Measurements from ENCODE around the gene AMACR. TPM values are rescaled to one million over a fixed set of nuclear protein-coding genes. Genes with fewer than 3 reads are reported as not detected.

The AMACR gene
- polyA plus RNA-seq, 1 donor from 2014 or later, result 28.5 TPM

- Histone ChIP-seq H3F3A (ENCODE audit: insufficient read depth, low read length, poor library complexity, severe bottlenecking) (no peaks in the 10 kb centered on the region), H3K4me2 (ENCODE audit: low read length) (no peak overlapping the region), H3K4me3 (ENCODE audit: low read length) (no peak overlapping the region), H4K20me1 (ENCODE audit: insufficient read depth) (no peaks in the 10 kb centered on the region), H3K9me3 (ENCODE audit: low read length) (no peaks in the 10 kb centered on the region), H3K9me2 (ENCODE audit: insufficient read depth, low read length) (no peaks in the 10 kb centered on the region), H3K9ac (ENCODE audit: low read length) (no peak overlapping the region), H3K27ac (ENCODE audit: low read length) (no peak overlapping the region), H3K79me2 (replicated peaks; ENCODE audit: insufficient read depth, low read length) (no peaks in the 10 kb centered on the region), H2AFZ (ENCODE audit: low read depth, low read length) (no peak overlapping the region), H3K36me3 (ENCODE audit: insufficient read depth, low read length) (peaks cover 11% of the 10 kb centered on the region), H3K27me3 (ENCODE audit: insufficient read depth, low read depth, low read length) (no peaks in the 10 kb centered on the region)
- TF ChIP-seq MXI1 (conservative IDR thresholded peaks at IDR 0.05; ENCODE audit: poor library complexity, severe bottlenecking) (no peak), POLR2AphosphoS5 (IDR thresholded peaks at IDR 0.05) (no peak), EZH2 (IDR thresholded peaks at IDR 0.05; ENCODE audit: borderline replicate concordance, insufficient read depth, low read length, poor library complexity, severe bottlenecking) (no peak), CTCF (IDR thresholded peaks at IDR 0.05; ENCODE audit: poor library complexity, severe bottlenecking) (no peak), REST (IDR thresholded peaks at IDR 0.05; ENCODE audit: borderline replicate concordance) (no peak), EP300 (conservative IDR thresholded peaks at IDR 0.05; ENCODE audit: poor library complexity, severe bottlenecking) (no peak), RAD21 (conservative IDR thresholded peaks at IDR 0.05) (no peak), TAF1 (IDR thresholded peaks at IDR 0.05; ENCODE audit: low read depth) (no peak), SMC3 (conservative IDR thresholded peaks at IDR 0.05; ENCODE audit: poor library complexity) (no peak)
These were observed 26.3 kb downstream of the AMACR start for GRCh38 chr5:33981408-33982162.

- Histone ChIP-seq H3K4me2 (ENCODE audit: low read length) (no peak overlapping the region), H4K20me1 (ENCODE audit: insufficient read depth) (no peaks in the 10 kb centered on the region), H3K27me3 (ENCODE audit: insufficient read depth, low read depth, low read length) (no peaks in the 10 kb centered on the region), H3K36me3 (ENCODE audit: insufficient read depth, low read length) (peaks cover 5% of the 10 kb centered on the region), H3K4me3 (ENCODE audit: low read length) (no peak overlapping the region), H3F3A (ENCODE audit: insufficient read depth, low read length, poor library complexity, severe bottlenecking) (no peaks in the 10 kb centered on the region), H3K9me2 (ENCODE audit: insufficient read depth, low read length) (no peaks in the 10 kb centered on the region), H3K27ac (ENCODE audit: low read length) (no peak overlapping the region), H3K9ac (ENCODE audit: low read length) (no peak overlapping the region), H3K9me3 (ENCODE audit: low read length) (no peaks in the 10 kb centered on the region), H2AFZ (ENCODE audit: low read depth, low read length) (no peak overlapping the region), H3K79me2 (replicated peaks; ENCODE audit: insufficient read depth, low read length) (no peaks in the 10 kb centered on the region)
- TF ChIP-seq RAD21 (conservative IDR thresholded peaks at IDR 0.05) (no peak), SMC3 (conservative IDR thresholded peaks at IDR 0.05; ENCODE audit: poor library complexity) (no peak), MXI1 (conservative IDR thresholded peaks at IDR 0.05; ENCODE audit: poor library complexity, severe bottlenecking) (no peak), EZH2 (IDR thresholded peaks at IDR 0.05; ENCODE audit: borderline replicate concordance, insufficient read depth, low read length, poor library complexity, severe bottlenecking) (no peak), TAF1 (IDR thresholded peaks at IDR 0.05; ENCODE audit: low read depth) (no peak), EP300 (conservative IDR thresholded peaks at IDR 0.05; ENCODE audit: poor library complexity, severe bottlenecking) (no peak), POLR2AphosphoS5 (IDR thresholded peaks at IDR 0.05) (no peak), CTCF (IDR thresholded peaks at IDR 0.05; ENCODE audit: poor library complexity, severe bottlenecking) (no peak), REST (IDR thresholded peaks at IDR 0.05; ENCODE audit: borderline replicate concordance) (no peak)
These were observed 27.8 kb downstream of the AMACR start for GRCh38 chr5:33980030-33980429.
